H9 (cell line): Measurements from ENCODE around the gene HMCN1. TPM values are rescaled to one million over a fixed set of nuclear protein-coding genes. Genes with fewer than 3 reads are reported as not detected.

ENCODE experiments used
- DNase-seq: peaks from one replicate; pipeline ENCODE4 v3.0.0-alpha.2; 2017
- H2AFZ ChIP-seq: one replicate; pipeline ENCODE4 v1.6.1; 2013; ENCODE audit warnings: mild to moderate bottlenecking, low read length, control low read depth, moderate library complexity
- H2AK5ac ChIP-seq: 2 replicates; pipeline ENCODE4 v1.6.1; 2013; ENCODE audit warnings: low read length, control low read depth, mixed read lengths; ENCODE audit not compliant: insufficient read length
- H2BK120ac ChIP-seq: one replicate; pipeline ENCODE4 v1.6.1; 2013; ENCODE audit warnings: low read depth, mild to moderate bottlenecking, low read length, control low read depth, inconsistent platforms; ENCODE audit not compliant: poor library complexity, severe bottlenecking
- H2BK12ac ChIP-seq: 2 replicates; pipeline ENCODE4 v1.6.1; 2013; ENCODE audit warnings: low read length, control low read depth, mixed read lengths, low read depth; ENCODE audit not compliant: insufficient read length
- H2BK15ac ChIP-seq: 2 replicates; pipeline ENCODE4 v1.6.1; 2013; ENCODE audit warnings: low read depth, low read length, control low read depth
- H2BK20ac ChIP-seq: one replicate; pipeline ENCODE4 v1.6.1; 2013; ENCODE audit warnings: low read depth, mild to moderate bottlenecking, low read length, control low read depth, inconsistent platforms; ENCODE audit not compliant: poor library complexity, severe bottlenecking
- H2BK5ac ChIP-seq: 2 replicates; pipeline ENCODE4 v1.6.1; 2013; ENCODE audit warnings: low read length, control low read depth, mixed read lengths; ENCODE audit not compliant: insufficient read length
- H3K14ac ChIP-seq: 2 replicates; pipeline ENCODE4 v1.6.1; 2013; ENCODE audit warnings: low read length, control low read depth; ENCODE audit not compliant: insufficient read depth
- H3K18ac ChIP-seq: 2 replicates; pipeline ENCODE4 v1.6.1; 2013; ENCODE audit warnings: low read depth, mild to moderate bottlenecking, mixed read lengths, low read length, control low read depth; ENCODE audit not compliant: insufficient read length
- H3K23ac ChIP-seq: 2 replicates; pipeline ENCODE4 v1.6.1; 2013; ENCODE audit warnings: low read length, control low read depth, mixed read lengths, low read depth; ENCODE audit not compliant: insufficient read length
- H3K23me2 ChIP-seq: 2 replicates; pipeline ENCODE4 v1.6.1; 2013; ENCODE audit warnings: low read depth, mild to moderate bottlenecking, mixed read lengths, low read length, control low read depth; ENCODE audit not compliant: insufficient read length, poor library complexity, severe bottlenecking
- H3K27ac ChIP-seq: 2 replicates; pipeline ENCODE4 v1.5.1; 2013; ENCODE audit warnings: low read length, control low read depth, mixed read lengths, low read depth; ENCODE audit not compliant: insufficient read length
- H3K27me3 ChIP-seq: 2 replicates; pipeline ENCODE4 v1.6.1; 2013; ENCODE audit warnings: low read length, control low read depth, inconsistent platforms; ENCODE audit not compliant: insufficient read depth
- H3K4ac ChIP-seq: 2 replicates; pipeline ENCODE4 v1.6.1; 2013; ENCODE audit warnings: low read depth, mild to moderate bottlenecking, control low read depth, inconsistent platforms, low read length, moderate library complexity
- H3K4me1 ChIP-seq: 2 replicates; pipeline ENCODE4 v1.6.1; 2013; ENCODE audit warnings: low read length, control low read depth, inconsistent platforms; ENCODE audit not compliant: insufficient read depth
- H3K4me2 ChIP-seq: 2 replicates; pipeline ENCODE4 v1.6.1; 2013; ENCODE audit warnings: low read length, control low read depth, mixed read lengths; ENCODE audit not compliant: insufficient read length, insufficient read depth
- H3K56ac ChIP-seq: 2 replicates; pipeline ENCODE4 v1.6.1; 2013; ENCODE audit warnings: low read depth, mild to moderate bottlenecking, mixed read lengths, low read length, control low read depth; ENCODE audit not compliant: insufficient read length
- H3K79me1 ChIP-seq: 2 replicates; pipeline ENCODE4 v1.6.1; 2013; ENCODE audit warnings: low read depth, mild to moderate bottlenecking, moderate library complexity, low read length, control low read depth, inconsistent platforms; ENCODE audit not compliant: insufficient read depth, poor library complexity, severe bottlenecking
- H3K79me2 ChIP-seq: 2 replicates; pipeline ENCODE4 v1.6.1; 2013; ENCODE audit warnings: low read length, control low read depth, inconsistent platforms; ENCODE audit not compliant: insufficient read depth
- H3K9ac ChIP-seq: 2 replicates; pipeline ENCODE4 v1.6.1; 2013; ENCODE audit warnings: low read length, control low read depth, mixed read lengths; ENCODE audit not compliant: insufficient read length; ENCODE audit errors: extremely low read depth
- H3K9me3 ChIP-seq: one replicate; pipeline ENCODE4 v1.6.1; 2013; ENCODE audit warnings: low read depth, low read length, inconsistent platforms; ENCODE audit not compliant: control insufficient read depth
- H3T11ph ChIP-seq: one replicate; pipeline ENCODE4 v1.6.1; 2013; ENCODE audit warnings: mild to moderate bottlenecking, low read length, control low read depth, inconsistent platforms
- H4K20me1 ChIP-seq: one replicate; pipeline ENCODE4 v1.6.1; 2013; ENCODE audit not compliant: control insufficient read depth, insufficient read length, insufficient read depth
- H4K5ac ChIP-seq: 2 replicates; pipeline ENCODE4 v1.6.1; 2013; ENCODE audit warnings: low read depth, mild to moderate bottlenecking, mixed read lengths, low read length, control low read depth; ENCODE audit not compliant: insufficient read length
- H4K8ac ChIP-seq: replicated peaks from 2 replicates; pipeline ENCODE4 v1.6.1; 2013; ENCODE audit warnings: low read length, control low read depth, mixed read lengths, low read depth; ENCODE audit not compliant: insufficient read length
- H4K91ac ChIP-seq: 2 replicates; pipeline ENCODE4 v1.6.1; 2013; ENCODE audit warnings: low read depth, mild to moderate bottlenecking, moderate library complexity, mixed read lengths, low read length, control low read depth; ENCODE audit not compliant: insufficient read length
- H3K27ac Mint-ChIP-seq, 3 experiments: 2 replicates in 2 of 3; 3 replicates in 1 of 3; pipeline ENCODE4 v1.8.0; 2020 to 2021; ENCODE audit warnings: mixed read lengths in 3 of 3, mild to moderate bottlenecking in 1 of 3, moderate library complexity in 1 of 3
- H3K27me3 Mint-ChIP-seq: 2 replicates; pipeline ENCODE4 v1.8.0; 2021; ENCODE audit warnings: low read depth, mild to moderate bottlenecking, moderate library complexity, mixed read lengths
- H3K36me3 Mint-ChIP-seq, 3 experiments: 2 replicates in 2 of 3; 3 replicates in 1 of 3; pipeline ENCODE4 v1.8.0; 2020 to 2021; ENCODE audit warnings: low read depth in 3 of 3, mixed read lengths in 3 of 3; ENCODE audit not compliant: insufficient read depth in 1 of 3
- H3K4me1 Mint-ChIP-seq, 2 experiments: 2 replicates each; pipeline ENCODE4 v1.8.0; 2020; ENCODE audit warnings: mixed read lengths in 2 of 2
- H3K4me3 Mint-ChIP-seq, 2 experiments: 2 replicates in 1 of 2; 3 replicates in 1 of 2; pipeline ENCODE4 v1.8.0; 2020 to 2021; ENCODE audit warnings: mild to moderate bottlenecking in 2 of 2, mixed read lengths in 2 of 2, moderate library complexity in 1 of 2
- H3K9me3 Mint-ChIP-seq, 2 experiments: 2 replicates in 1 of 2; 3 replicates in 1 of 2; pipeline ENCODE4 v1.8.0; 2020; ENCODE audit warnings: mild to moderate bottlenecking in 2 of 2, mixed read lengths in 2 of 2, moderate library complexity in 1 of 2
- WGBS: extraction: QIAGEN DNeasy Blood & Tissue Kit; methylation state at CpG from one replicate; pipeline ENCODE4 v1.1.7; 2013; ENCODE audit warnings: missing lambda C conversion rate, low lambda C conversion rate, mixed read lengths; ENCODE audit not compliant: insufficient read length; ENCODE audit errors: extremely low coverage; 5-methylcytosine and 5-hydroxymethylcytosine counted together
- total RNA-seq: library from RNA; stranded (reverse); gene quantifications from 2 replicates; pipeline ENCODE4 v1.2.1, GENCODE V29; 2021
- TF ChIP-seq, protein P1 (sequence below): fragments of 200-600 bp; sonication (generic); conservative IDR thresholded peaks from 3 replicates; pipeline ENCODE4 v1.8.0; 2021; ENCODE audit warnings: antibody characterized with exemption, mild to moderate bottlenecking

The HMCN1 gene
- total RNA-seq, 1 experiment from 2014 or later, result 3.3 TPM

DNA sequence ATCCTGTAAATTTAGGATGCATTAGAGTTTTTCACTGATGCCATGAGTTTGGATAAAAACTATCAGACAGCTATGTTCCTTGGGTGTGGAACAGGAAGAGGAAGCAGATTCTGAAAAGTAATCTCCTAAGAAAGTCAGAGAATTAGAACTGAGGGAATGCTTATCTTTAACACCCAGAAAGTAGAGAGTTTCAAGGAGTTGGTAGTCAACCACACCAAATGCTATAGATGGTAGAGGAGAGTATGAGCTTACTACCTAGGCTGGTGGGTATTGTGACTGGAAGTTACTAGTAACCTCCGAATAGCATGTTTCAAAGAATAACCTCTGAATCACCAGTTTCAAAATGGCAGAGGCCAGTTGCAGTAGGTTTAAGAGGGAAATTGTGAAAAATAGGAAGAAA, 288.0 kb downstream of the HMCN1 start:
- no peak overlapping the region for H3T11ph ChIP-seq
- H2AFZ ChIP-seq, result no peak overlapping the region
- H2AK5ac ChIP-seq, result no peak overlapping the region
- Mint-ChIP-seq H3K4me3 (no peak overlapping the region), H3K27me3 (no peaks in the 10 kb centered on the region), H3K36me3 (no peaks in the 10 kb centered on the region), H3K27ac (no peak overlapping the region), H3K4me1 (no peaks in the 10 kb centered on the region), H3K9me3 (no peaks in the 10 kb centered on the region)
- H3K79me1 ChIP-seq, result no peaks in the 10 kb centered on the region
- H4K8ac ChIP-seq, result no peak overlapping the region
- WGBS, result no CpG with 5 or more reads among the region's 1 CpG
- H3K23me2 ChIP-seq, result no peaks in the 10 kb centered on the region
- H3K14ac ChIP-seq, result no peak overlapping the region
- no peak overlapping the region for H3K27ac ChIP-seq
- H3K18ac ChIP-seq, result no peak overlapping the region
- no peaks in the 10 kb centered on the region for H4K20me1 ChIP-seq
- H2BK20ac ChIP-seq, result no peak overlapping the region
- no peaks in the 10 kb centered on the region for H3K27me3 ChIP-seq
- H3K9me3 ChIP-seq, result no peaks in the 10 kb centered on the region
- H4K91ac ChIP-seq, result no peak overlapping the region
- H2BK12ac ChIP-seq, result no peak overlapping the region
- H2BK15ac ChIP-seq, result no peak overlapping the region
- H3K4me1 ChIP-seq, result no peaks in the 10 kb centered on the region
- H3K4ac ChIP-seq, result no peak overlapping the region
- TF ChIP-seq, protein P1, sequence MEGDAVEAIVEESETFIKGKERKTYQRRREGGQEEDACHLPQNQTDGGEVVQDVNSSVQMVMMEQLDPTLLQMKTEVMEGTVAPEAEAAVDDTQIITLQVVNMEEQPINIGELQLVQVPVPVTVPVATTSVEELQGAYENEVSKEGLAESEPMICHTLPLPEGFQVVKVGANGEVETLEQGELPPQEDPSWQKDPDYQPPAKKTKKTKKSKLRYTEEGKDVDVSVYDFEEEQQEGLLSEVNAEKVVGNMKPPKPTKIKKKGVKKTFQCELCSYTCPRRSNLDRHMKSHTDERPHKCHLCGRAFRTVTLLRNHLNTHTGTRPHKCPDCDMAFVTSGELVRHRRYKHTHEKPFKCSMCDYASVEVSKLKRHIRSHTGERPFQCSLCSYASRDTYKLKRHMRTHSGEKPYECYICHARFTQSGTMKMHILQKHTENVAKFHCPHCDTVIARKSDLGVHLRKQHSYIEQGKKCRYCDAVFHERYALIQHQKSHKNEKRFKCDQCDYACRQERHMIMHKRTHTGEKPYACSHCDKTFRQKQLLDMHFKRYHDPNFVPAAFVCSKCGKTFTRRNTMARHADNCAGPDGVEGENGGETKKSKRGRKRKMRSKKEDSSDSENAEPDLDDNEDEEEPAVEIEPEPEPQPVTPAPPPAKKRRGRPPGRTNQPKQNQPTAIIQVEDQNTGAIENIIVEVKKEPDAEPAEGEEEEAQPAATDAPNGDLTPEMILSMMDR, result no peak
- H2BK5ac ChIP-seq, result no peak overlapping the region
- H3K79me2 ChIP-seq, result no peaks in the 10 kb centered on the region
- no peak overlapping the region for H3K4me2 ChIP-seq
- no peak overlapping the region for H3K56ac ChIP-seq
- no peak overlapping the region for H3K23ac ChIP-seq
- no peak overlapping the region for H2BK120ac ChIP-seq
- H3K9ac ChIP-seq, result no peak overlapping the region
- H4K5ac ChIP-seq, result no peak overlapping the region
- no peak for DNase-seq
